GM19238 (cell line): Measurements from ENCODE around the gene CHRM4.

Source experiments
- DNase-seq: peaks from one replicate; pipeline ENCODE4 v3.0.0; 2011; ENCODE audit warnings: low spot score; ENCODE audit not compliant: insufficient read length

CHRM4 gene

DNA sequence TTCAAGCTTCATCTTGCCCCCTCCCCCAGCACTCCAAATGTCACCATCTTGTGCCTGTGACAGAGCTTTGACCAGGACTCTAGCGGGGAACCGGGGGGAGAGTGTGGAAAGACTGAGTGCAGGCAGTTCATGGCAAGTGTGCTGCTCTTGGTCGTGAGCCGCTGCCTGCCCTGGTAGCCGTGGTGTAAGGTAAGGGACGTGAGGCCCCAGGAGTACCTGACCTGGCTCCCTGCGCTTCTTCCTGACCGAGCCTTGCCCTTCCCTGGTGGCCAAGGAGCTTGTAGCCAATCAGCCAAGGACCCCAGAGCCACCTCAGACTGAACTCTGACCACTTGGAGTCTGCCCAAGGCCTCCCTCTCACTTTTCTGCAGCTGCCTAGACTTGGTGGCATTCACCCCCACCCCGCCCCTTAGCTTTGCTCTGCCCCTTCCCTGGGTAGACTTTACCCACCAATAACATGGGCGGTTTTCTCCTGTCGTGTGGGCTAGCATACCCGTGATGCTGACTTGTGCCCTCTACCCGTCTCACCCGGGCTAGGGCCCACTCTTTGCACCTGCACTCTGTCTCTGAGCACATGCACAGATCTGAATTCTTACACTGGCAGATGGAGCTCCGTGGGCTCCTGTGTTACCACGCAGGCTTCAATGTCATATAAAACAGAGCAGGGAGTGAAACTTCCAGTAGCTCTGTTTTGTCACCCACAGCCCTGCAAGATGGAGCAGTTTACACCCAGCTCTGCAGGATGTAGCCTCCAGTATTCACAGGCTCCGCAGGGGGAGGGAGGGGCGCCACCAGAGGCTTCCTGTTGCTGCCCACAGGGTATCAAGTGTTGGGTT lies 42.8 kb downstream of the CHRM4 start:
- DNase-seq: no peak

DNA sequence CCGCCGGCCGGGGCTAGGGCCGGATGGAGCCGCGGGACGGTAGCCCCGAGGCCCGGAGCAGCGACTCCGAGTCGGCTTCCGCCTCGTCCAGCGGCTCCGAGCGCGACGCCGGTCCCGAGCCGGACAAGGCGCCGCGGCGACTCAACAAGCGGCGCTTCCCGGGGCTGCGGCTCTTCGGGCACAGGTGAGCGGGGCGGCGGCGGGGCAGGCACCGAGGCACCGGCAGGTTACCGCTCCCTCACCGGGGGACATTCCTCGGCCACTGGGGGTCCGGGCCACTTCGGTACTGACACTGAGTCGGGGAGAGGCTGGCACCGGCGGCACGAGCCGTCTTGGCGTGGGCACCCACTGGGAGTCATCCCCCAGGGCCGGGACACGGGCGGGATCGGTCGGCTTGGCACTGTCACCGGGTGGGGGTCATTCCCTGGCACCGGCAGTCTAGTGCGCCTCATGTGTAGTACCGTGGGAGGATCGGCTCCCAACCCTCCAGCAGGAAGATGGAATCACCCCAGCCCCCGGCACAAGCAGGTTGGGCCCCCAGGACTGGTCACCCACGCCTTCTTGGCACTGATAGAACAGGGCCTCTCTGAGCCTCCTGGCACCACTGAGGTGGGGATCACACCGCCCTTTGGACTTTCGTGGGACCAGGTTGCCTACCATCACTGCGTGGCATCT lies 43.8 kb downstream of the CHRM4 start:
- no peak for DNase-seq

DNA sequence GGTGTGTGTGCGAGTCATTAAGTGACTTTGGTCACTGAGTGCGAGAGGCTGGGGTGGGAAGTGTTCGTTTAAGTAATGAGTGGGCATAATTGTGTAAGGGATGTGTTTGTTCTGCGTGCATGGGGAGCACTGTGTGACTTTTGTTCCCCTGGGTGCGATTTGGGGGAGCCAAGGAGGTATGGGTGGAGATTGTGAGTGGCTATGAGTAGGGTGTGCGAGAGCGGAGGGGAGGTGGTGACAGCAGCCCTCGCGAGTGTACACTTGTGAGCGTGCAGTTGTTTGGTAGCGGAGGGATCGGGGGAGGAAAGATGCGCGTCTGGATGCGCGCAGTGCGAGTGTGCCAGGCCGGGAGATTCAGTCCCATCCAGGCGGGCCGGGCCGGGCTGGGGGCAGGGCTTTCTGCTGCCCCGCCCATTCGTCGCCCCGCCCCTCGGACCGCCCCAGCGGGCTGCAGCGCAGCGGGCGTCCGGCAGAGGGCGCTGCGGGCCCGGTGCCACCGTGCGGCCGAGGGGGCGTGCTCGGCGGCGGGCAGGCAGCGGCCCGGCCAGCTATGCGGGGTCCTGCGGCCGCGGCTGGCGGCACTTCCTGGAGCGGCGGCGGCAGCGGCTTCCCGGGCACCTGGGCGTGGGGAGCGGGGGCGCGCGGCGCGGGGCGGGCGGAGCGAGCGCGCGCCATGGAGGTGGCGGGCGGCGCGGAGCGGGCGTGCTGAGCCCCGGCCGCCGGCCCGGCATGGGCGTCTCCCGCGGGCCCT lies 44.5 kb downstream of the CHRM4 start, which contains the start of gene DGKZ:
TSS of gene DGKZ (plus strand) at position 578 of the 751 bp plus-strand sequence. CDS start 197 bp downstream, outside the sequence.
- DNase-seq: peak; percentile 93

DNA sequence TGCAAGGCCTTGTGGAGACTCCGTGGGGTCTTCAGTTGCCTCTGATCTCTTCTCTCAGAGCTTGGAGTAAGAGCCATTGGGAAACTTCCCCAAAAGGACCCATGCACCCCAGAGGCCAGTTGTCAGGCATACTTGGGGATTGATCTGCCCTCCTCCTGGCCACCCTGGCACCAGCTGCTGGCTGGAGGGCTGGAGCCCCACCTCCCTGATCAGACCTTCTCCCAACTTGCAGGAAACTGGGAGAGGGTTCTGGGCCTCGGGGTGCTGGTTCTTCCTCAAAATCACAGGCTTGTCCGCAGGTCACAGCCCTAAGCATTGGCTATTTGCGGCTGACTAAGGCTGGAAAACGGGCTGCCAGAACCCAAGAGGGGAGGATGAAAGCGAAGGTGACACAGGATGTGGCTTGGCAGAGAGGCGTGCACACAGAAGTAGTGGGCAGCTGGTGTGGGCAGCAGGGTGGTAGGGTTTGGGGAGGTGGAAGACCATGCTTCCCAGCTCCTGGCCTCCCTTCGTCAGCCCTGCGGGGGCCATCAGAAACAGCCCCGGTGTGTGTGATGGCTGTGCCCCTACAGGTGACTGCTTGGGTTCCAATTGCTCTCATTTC lies 45.6 kb downstream of the CHRM4 start:
- no peak for DNase-seq

DNA sequence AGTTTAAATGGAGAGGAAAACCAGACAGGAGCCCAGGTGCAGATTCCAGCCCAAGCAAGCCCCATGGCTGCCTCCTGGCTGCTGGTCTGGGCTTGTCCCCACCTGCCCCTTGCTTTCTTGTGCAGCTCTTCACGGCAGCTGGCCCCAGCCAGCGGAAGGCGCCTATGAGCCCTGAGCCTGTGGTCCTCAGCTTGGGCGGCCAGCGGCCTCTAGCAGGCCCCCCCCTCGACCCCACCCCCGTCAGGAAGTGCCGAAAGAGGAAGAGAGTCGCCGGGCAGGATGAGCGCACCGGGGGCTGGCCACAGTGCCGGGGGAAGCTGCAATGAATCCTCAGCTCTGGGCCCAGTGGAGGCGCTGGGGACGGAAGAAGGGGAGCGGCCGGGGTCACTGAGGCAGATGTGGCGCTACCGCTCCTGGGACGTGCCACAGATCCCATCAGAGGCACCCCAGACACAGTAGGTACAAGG lies 46.4 kb downstream of the CHRM4 start:
- DNase-seq: no peak

DNA sequence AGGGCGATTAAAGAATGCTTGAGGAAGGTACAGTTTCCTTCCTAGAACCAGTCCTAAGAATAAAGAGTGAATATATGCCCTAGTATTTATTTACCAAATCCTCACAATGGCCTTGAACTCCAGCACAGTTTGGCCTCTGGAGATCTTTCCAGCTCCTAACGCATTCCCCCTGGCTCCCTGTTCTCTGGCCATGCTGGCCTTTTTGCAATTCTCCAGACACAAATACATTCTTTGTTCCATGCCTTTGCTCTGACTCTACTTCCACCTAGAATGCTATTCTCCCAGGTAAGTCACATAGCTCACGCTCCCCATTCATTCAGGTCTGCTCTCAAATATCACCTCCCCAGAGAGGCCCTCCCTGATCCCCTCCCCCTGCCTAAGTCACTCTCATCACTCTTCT lies 48.1 kb downstream of the CHRM4 start:
- no peak for DNase-seq

DNA sequence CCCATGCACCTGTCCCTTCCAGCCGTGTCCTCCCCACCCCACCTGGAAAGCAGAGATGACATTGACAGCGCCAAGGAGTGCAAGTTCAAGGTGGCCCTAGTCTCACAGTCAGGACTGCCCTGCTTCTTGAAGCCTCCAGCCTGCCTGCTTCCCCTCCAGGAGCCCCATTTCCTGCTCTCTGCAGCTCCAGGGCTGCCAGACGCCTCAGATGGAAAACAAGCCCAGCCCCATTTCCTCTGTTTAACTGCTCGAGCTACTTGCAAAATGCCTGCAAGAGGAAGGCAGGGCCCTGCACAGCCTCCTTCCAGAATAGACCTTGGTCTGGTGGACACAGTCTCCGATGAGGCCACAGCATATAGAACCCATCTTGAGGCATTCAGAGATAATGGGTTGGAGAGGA lies 49.3 kb downstream of the CHRM4 start:
- DNase-seq: no peak

DNA sequence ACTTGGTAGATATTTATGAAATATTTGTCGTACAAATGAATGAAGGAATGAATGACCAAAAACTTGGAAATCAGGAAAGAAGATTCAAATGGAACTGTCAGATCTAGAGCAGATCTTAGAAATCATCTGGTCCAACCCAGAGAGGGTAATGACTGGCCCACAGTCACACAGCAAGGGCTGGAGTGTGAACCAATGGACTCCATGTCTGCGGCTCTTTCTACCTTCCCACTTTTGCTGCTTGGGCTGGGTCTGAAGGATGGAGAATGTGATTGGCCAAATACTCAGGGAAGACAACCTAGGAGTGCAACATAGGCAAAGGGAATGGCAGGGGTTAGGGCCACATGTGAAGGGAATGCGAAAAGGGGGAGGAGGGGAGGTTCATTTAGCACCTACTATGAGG lies 50.1 kb downstream of the CHRM4 start:
- DNase-seq: no peak

DNA sequence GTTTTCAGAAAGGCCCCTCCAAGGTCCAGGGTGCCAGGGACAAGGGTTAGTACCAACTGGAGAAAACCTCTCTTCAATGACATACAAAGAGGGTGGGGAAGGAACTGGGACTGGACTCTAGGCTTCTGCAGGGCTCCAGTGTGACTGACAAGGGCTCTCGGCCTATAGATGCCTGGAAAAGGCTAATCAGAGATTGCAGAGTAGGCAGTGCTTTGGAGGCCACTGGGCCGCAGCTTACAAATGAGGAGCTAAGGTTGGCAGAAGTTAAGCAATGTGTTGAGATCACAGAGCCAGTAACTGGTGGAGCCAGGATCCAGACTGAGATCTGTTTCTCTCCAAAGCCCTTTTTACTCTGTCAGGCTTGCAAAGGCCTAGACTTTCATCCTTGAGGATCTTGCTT lies 51.8 kb downstream of the CHRM4 start:
- DNase-seq: no peak

DNA sequence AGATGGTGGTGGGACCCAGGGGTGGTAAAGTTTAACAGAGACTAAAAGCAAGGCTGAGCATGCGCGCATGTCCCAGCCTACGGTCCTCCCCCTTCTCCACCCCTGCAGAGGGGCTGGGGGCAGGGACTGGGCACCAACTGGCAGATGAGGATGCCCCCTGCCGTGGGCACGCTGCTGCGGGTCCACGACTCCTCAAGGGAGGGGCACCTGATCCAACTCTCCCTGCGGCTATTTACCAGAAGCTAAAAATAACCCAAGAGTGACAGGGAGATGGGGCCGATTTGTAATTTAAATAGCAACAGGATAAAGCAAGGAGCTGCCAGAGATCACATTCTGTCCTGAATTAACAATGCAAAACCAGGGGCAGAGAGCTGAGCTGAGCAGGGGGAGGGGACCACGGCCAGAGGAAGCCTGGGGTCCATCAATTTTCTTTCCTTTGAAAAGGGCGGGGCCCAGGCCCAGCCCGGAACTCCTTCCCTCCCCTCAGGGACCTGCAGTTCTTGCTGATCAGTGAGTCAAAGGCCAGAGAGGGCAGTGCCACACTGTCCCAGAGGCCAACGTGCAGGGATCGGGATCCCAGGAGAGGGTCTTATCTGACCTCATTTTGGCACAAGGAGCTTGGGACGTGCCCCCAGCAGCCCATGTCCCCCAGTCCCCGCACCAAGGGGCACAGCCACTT lies 52.4 kb downstream of the CHRM4 start:
- no peak for DNase-seq

DNA sequence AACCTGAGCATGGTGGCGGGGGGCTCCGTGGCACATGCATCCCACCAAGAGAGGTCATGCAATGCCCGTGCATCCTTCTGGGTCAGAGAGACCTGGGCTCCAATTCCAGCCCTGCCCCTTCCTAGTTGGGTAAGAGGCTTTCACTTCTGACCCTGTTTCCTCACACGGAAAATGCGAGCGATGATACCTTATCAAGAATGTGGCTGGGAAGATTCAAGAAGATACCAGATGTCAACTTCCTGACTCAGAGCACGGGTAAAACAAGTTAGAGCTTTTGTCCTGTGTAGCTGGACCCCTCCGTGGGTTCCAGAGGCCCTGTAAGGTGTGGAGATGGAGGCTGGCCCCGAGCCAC lies 53.0 kb downstream of the CHRM4 start:
- DNase-seq: no peak

DNA sequence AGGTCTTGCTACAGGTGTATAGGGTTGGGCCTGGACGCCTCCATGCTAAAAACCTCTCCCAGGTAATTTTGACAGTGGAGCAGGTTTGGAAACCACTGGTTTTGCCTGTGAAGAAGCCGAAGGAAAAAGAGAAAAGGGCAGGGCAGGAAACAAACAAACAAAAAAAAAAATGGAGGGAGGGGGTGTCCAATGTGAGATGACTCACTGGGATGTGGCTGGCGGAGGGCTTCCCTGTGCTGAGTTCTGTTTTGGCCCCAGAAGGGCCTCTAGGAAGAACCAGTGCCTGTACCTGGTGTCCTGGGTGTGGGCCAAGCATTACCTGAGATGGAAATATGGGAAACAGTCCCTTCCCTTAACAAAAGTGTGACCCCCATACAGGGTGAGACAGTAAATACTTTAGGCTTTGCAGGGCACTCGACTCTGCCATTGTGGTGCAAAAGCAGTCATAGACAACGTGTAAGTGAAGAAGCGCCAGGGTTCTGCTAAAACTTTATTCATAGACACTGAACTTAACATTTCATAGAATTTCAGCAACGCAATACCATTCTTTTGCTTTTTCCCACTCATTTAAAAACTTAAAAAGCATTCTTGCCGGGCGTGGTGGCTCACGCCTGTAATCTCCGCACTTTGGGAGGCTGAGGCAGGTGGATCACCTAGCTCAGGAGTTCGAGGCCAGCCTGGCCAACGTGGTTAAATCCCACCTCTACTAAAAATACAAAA lies 53.8 kb downstream of the CHRM4 start:
- DNase-seq: no peak

DNA sequence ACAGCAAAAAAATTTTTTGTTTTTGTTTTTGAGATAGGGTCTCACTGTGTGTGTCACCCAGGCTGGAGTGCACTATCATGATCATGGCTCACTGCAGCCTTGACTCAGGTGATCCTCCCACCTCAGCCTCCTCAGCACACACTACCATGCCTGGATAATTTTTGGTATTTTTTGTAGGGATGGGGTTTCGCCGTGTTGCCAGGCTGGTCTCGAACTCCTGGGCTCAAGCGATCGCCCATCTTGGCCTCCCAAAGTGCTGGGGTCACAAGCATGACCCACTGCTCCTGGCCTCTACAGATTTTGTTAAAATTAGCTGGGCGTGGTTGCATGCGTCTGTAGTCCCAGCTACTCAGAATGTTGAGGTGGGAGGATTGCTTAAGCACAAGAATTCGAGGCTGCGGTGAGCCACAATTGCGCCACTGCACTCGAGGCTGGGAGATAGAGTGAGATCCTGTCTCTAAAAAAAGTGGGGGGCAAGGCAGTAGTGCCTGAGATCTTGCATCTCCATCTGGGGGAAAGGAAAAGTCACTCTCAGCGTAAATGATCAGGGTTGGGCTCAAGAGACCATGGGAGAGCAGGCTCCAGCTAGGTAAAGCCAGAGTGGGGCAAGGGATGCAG lies 54.9 kb downstream of the CHRM4 start:
- no peak for DNase-seq

DNA sequence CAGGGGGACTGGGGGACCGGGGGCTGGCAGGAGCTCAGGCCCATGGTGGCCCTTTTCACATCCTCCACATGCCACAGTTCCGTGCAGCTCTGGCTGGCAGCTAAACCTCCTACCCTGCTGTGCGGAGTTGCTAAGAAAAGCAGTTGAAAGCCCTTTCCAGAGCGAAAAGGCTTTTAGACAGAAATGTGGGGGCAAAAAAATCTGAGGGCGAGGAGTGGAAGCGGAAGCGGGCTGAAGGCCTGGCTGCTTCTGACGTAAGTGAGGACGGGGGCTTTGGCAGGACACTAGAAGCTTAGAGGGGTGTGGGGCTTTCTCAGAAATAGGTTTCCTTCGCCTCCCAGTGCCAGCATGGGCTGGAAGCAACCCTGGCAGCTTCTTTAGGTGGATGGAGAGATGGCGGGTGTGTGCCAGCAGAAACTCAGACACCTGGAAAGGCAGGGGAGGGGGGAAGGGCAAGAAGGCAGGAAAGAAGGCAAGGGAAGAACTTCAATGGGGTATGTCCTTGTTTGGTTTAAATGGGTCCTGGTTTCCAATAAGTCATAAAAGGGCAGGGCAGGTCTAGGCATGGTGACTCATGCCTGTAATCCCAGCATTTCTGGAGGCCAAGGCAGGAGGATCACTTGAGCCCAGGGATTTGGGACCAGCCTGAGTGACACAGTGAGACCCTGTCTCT lies 55.5 kb downstream of the CHRM4 start:
- no peak for DNase-seq

DNA sequence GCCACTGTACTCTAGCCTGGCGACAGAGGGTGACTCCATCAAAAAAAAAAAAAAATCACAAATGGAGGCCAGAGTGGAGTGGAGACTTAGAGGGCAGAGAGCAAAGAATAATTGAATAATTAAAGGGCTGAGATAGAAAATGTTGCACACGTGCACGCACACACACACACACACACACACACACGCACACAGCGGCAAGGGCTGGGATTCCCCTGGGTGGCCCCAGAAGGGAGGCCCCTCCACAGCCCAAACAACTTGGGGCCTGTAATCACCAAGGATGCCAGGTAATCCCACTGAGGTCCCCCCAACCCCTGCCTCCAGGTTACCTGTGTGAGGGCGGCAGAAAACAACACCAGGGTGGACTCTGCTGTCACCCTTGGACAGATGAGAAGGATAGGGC lies 56.3 kb downstream of the CHRM4 start:
- DNase-seq: no peak

DNA sequence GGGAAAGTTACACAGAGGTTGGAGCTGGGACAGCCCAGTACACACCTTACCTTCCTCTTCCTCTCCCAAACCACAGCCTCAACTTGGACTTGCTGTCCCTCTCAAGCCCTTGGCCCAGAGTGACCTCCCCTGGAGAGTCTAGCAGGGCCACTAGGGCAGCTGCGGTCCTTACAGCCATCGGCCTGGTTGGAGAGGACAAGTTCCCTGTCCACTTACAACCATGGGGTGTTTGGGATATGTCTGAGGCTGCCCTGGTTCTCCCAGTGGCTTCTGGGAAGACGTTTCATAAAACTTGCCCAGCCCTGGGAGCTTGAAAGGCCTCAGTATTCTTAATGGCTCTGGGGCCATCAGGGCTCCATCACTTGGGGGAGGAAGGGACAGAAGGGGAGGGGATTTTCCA lies 57.4 kb downstream of the CHRM4 start:
- DNase-seq: no peak
